Astrocyte (in vitro differentiated cells and primary cell): ENCODE results near the gene RGS4. TPM values are rescaled to one million over a fixed set of nuclear protein-coding genes. Genes with fewer than 3 reads are reported as not detected.

ENCODE experiments used
- DNase-seq: peaks from one replicate; pipeline ENCODE4 v3.0.0-alpha.2; 2010; ENCODE audit warnings: low read depth
- FAIRE-seq: peaks from 2 replicates; lab custom pipeline; 2011; peaks lifted over from hg19 to GRCh38; lab: Jason Lieb, UNC
- H2AFZ ChIP-seq: 2 replicates; pipeline ENCODE4 v1.6.0; 2012; ENCODE audit warnings: low read depth, low read length, inconsistent platforms
- H3K27ac ChIP-seq: 2 replicates; pipeline ENCODE4 v1.5.1; 2011; ENCODE audit warnings: low read depth, low read length, inconsistent platforms
- H3K27me3 ChIP-seq: 2 replicates; pipeline ENCODE4 v1.6.0; 2011; ENCODE audit warnings: low read length, inconsistent platforms; ENCODE audit not compliant: insufficient read depth
- H3K36me3 ChIP-seq: 2 replicates; pipeline ENCODE4 v1.5.1; 2011; ENCODE audit warnings: low read length, inconsistent platforms; ENCODE audit not compliant: insufficient read depth
- H3K4me1 ChIP-seq: 2 replicates; pipeline ENCODE4 v1.5.1; 2011; ENCODE audit warnings: low read length, inconsistent platforms; ENCODE audit not compliant: insufficient read depth
- H3K4me2 ChIP-seq: 2 replicates; pipeline ENCODE4 v1.6.0; 2012; ENCODE audit warnings: low read length, inconsistent platforms
- H3K4me3 ChIP-seq: 2 replicates; pipeline ENCODE4 v1.5.1; 2011; ENCODE audit warnings: low read depth, mild to moderate bottlenecking, low read length, inconsistent platforms; ENCODE audit not compliant: insufficient read depth
- H3K79me2 ChIP-seq: 2 replicates; pipeline ENCODE4 v1.6.0; 2012; ENCODE audit warnings: mild to moderate bottlenecking, low read length, inconsistent platforms; ENCODE audit not compliant: insufficient read depth
- H3K9ac ChIP-seq: 2 replicates; pipeline ENCODE4 v1.6.0; 2012; ENCODE audit warnings: mild to moderate bottlenecking, low read length, inconsistent platforms
- H3K9me3 ChIP-seq: 2 replicates; pipeline ENCODE4 v1.5.1; 2012; ENCODE audit warnings: low read depth, mild to moderate bottlenecking, low read length, inconsistent platforms; ENCODE audit not compliant: insufficient read depth
- H4K20me1 ChIP-seq: 2 replicates; pipeline ENCODE4 v1.6.0; 2012; ENCODE audit warnings: low read length, inconsistent platforms; ENCODE audit not compliant: insufficient read depth
- H3K27ac Mint-ChIP-seq: one replicate; pipeline ENCODE4 v1.8.0; 2021; ENCODE audit warnings: mild to moderate bottlenecking, mixed read lengths; ENCODE audit not compliant: unreplicated experiment
- H3K27me3 Mint-ChIP-seq: one replicate; pipeline ENCODE4 v1.8.0; 2021; ENCODE audit warnings: low read depth, mixed read lengths; ENCODE audit not compliant: unreplicated experiment
- H3K36me3 Mint-ChIP-seq: one replicate; pipeline ENCODE4 v1.8.0; 2021; ENCODE audit warnings: low read depth, mixed read lengths; ENCODE audit not compliant: unreplicated experiment
- H3K4me1 Mint-ChIP-seq: one replicate; pipeline ENCODE4 v1.8.0; 2021; ENCODE audit warnings: low read depth, mixed read lengths; ENCODE audit not compliant: unreplicated experiment
- H3K4me3 Mint-ChIP-seq: one replicate; pipeline ENCODE4 v1.8.0; 2021; ENCODE audit warnings: mild to moderate bottlenecking, moderate library complexity, mixed read lengths; ENCODE audit not compliant: unreplicated experiment
- H3K9me3 Mint-ChIP-seq: one replicate; pipeline ENCODE4 v1.8.0; 2021; ENCODE audit warnings: mild to moderate bottlenecking, mixed read lengths; ENCODE audit not compliant: unreplicated experiment
- EZH2 ChIP-seq: IDR thresholded peaks from 2 replicates; pipeline ENCODE4 v1.6.1; 2012; ENCODE audit warnings: mild to moderate bottlenecking, low read length, inconsistent platforms; ENCODE audit not compliant: insufficient read depth
- total RNA-seq: library from RNA; stranded (reverse); gene quantifications from 2 replicates; pipeline ENCODE4 v1.2.1, GENCODE V29; 2021
- TF ChIP-seq, protein P1 (sequence below): IDR thresholded peaks from 2 replicates; pipeline ENCODE4 v1.5.1; 2011; ENCODE audit warnings: low read depth, mild to moderate bottlenecking, inconsistent platforms, low read length, moderate library complexity; ENCODE audit not compliant: insufficient read depth

RGS4 gene
- total RNA-seq, 1 donor from 2014 or later: 23.8 TPM

DNA sequence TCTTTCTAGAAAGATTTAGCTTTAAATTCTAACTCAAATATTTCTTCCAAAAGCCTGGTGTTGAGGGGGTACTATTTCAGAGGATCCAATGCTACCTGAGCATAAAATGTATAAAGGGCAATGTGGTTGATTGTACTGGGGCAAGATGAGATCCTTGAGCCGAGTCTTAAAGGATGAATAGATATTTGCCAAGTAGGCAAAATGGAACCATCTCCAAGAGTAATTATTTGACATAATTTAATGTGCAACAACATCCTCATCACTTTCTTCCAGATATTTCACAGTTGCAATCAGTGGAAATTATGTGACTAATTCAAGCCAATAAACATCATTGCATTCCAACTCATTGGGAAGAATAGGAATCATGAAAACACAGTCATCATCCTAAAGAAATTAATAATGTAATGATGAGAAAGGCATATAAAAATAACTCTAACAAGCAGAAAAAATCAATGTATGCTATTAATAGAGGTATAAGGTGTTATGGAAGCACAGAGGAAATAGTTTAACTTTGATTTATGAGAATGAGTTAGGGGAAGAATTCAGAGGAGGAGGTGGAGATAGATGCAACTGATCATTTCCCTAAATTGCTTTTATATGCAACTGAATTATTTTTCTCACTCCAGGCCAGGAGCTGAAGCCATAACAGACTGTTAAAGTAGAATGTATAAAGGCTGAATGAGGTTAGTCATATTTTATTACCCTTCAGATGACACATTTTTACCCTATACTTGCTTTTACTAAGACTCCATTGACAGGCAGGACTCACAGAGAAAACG, 30.0 kb upstream of the RGS4 start:
- peak; percentile 63 for FAIRE-seq

DNA sequence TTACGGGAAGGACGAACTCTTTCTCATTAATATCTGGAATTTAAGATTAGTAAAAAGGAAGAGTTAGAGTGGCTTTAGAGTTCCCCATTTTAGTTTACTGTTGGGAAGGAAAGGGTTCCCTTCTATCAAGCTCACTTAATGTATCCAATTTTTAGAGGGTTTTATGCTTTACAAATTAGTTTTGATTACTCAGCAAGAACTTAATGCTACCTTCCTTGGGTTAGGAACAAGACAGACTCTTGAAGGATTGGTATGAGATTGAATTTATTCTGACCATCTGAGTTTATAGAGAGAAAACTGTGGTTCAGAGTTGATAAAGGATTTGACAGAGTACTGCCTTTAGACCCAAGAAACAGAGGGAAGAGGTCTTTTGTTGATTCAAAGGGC, 29.5 kb upstream of the RGS4 start:
- FAIRE-seq (no peak), DNase-seq (no peak)
- Histone ChIP-seq H3K36me3 (no peaks in the 10 kb centered on the region), H3K4me2 (no peak overlapping the region), H3K27ac (no peak overlapping the region), H3K9ac (no peak overlapping the region), H4K20me1 (no peaks in the 10 kb centered on the region), H3K9me3 (no peaks in the 10 kb centered on the region), H3K27me3 (no peaks in the 10 kb centered on the region), H2AFZ (no peak overlapping the region), H3K79me2 (no peaks in the 10 kb centered on the region), H3K4me3 (no peak overlapping the region), H3K4me1 (peaks cover 16% of the 10 kb centered on the region)
- no peaks in the 10 kb centered on the region for H3K9me3 Mint-ChIP-seq
- TF ChIP-seq, protein P1, sequence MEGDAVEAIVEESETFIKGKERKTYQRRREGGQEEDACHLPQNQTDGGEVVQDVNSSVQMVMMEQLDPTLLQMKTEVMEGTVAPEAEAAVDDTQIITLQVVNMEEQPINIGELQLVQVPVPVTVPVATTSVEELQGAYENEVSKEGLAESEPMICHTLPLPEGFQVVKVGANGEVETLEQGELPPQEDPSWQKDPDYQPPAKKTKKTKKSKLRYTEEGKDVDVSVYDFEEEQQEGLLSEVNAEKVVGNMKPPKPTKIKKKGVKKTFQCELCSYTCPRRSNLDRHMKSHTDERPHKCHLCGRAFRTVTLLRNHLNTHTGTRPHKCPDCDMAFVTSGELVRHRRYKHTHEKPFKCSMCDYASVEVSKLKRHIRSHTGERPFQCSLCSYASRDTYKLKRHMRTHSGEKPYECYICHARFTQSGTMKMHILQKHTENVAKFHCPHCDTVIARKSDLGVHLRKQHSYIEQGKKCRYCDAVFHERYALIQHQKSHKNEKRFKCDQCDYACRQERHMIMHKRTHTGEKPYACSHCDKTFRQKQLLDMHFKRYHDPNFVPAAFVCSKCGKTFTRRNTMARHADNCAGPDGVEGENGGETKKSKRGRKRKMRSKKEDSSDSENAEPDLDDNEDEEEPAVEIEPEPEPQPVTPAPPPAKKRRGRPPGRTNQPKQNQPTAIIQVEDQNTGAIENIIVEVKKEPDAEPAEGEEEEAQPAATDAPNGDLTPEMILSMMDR: no peak
- no peak for TF ChIP-seq EZH2
- H3K27me3 Mint-ChIP-seq: no peaks in the 10 kb centered on the region
- no peak overlapping the region for H3K4me3 Mint-ChIP-seq
- H3K27ac Mint-ChIP-seq: no peak overlapping the region
- H3K36me3 Mint-ChIP-seq: no peaks in the 10 kb centered on the region
- peaks cover 28% of the 10 kb centered on the region for H3K4me1 Mint-ChIP-seq

More for the DNA sequence above, 30.0 kb upstream of the RGS4 start:
- Histone ChIP-seq H3K4me3 (no peak overlapping the region), H4K20me1 (no peaks in the 10 kb centered on the region), H3K27me3 (no peaks in the 10 kb centered on the region), H3K27ac (no peak overlapping the region), H3K36me3 (no peaks in the 10 kb centered on the region), H3K4me1 (peaks cover 16% of the 10 kb centered on the region), H3K9ac (no peak overlapping the region), H3K9me3 (no peaks in the 10 kb centered on the region), H3K4me2 (no peak overlapping the region), H3K79me2 (no peaks in the 10 kb centered on the region), H2AFZ (no peak overlapping the region)
- peaks cover 31% of the 10 kb centered on the region for H3K4me1 Mint-ChIP-seq
- DNase-seq: no peak
- no peaks in the 10 kb centered on the region for H3K9me3 Mint-ChIP-seq
- H3K4me3 Mint-ChIP-seq: no peak overlapping the region
- H3K27me3 Mint-ChIP-seq: no peaks in the 10 kb centered on the region
- no peaks in the 10 kb centered on the region for H3K36me3 Mint-ChIP-seq
- TF ChIP-seq EZH2: no peak
- TF ChIP-seq, protein P1: no peak
- H3K27ac Mint-ChIP-seq: peak overlapping the region; percentile 13

DNA sequence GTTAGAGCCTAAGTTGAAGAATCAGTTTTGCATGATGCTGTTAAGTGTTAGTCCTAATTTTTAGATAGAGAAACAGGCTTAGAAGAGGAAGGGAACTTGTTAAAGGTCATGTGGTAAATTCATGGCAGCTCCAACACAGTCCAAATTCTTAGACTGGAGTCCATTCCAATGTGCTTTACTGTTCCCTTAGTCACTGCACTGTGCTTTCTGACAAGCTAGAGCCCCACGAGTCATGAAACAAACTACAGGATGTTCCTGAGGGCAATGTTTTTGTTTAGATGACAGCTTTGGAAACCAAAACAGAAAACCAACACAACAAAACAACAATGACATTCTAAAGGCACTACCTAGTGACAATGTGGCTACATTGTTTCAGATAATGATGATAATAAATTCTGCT, 23.1 kb upstream of the RGS4 start:
- FAIRE-seq (peak; percentile 72), DNase-seq (peak; percentile 54)
- H3K27ac Mint-ChIP-seq: peak overlapping the region; percentile 60
- no peaks in the 10 kb centered on the region for H3K27me3 Mint-ChIP-seq
- H3K4me1 Mint-ChIP-seq: peaks cover 11% of the 10 kb centered on the region
- H3K4me3 Mint-ChIP-seq: no peak overlapping the region
- Histone ChIP-seq H2AFZ (peak overlapping the region; percentile 36), H3K27ac (no peak overlapping the region), H3K4me2 (no peak overlapping the region), H4K20me1 (no peaks in the 10 kb centered on the region), H3K9ac (no peak overlapping the region), H3K4me1 (no peaks in the 10 kb centered on the region), H3K27me3 (no peaks in the 10 kb centered on the region), H3K79me2 (no peaks in the 10 kb centered on the region), H3K4me3 (no peak overlapping the region), H3K9me3 (no peaks in the 10 kb centered on the region), H3K36me3 (no peaks in the 10 kb centered on the region)
- H3K36me3 Mint-ChIP-seq: no peaks in the 10 kb centered on the region
- no peaks in the 10 kb centered on the region for H3K9me3 Mint-ChIP-seq
- TF ChIP-seq, protein P1: no peak
- no peak for TF ChIP-seq EZH2
